NAMALWA (cell line): Measurements from ENCODE around the gene DTD2.
"Not testable (repeated sequence)": the region's sequence is repeated elsewhere in the genome, so short reads cannot be mapped to it uniquely, and the experiment has no call there.

Source experiments
- DNase-seq: peaks from one replicate; pipeline ENCODE4 v3.0.0-alpha.2; 2015; ENCODE audit warnings: low spot score

DTD2 gene

GRCh38 chr14:31456841-31457664, at the start of gene DTD2:
TSS of gene DTD2 (minus strand) at chr14:31457506. CDS start at chr14:31457393, 113 bp downstream.
- peak; percentile 97 for DNase-seq

GRCh38 chr14:31505411-31505810, 48.1 kb upstream of the DTD2 start:
- DNase-seq, result no peak

- DNase-seq, result no peak
These were observed 44.6 kb upstream of the DTD2 start for GRCh38 chr14:31501870-31502269.

GRCh38 chr14:31492759-31493498, 35.6 kb upstream of the DTD2 start:
- DNase-seq, result no peak

GRCh38 chr14:31489691-31490090, 32.4 kb upstream of the DTD2 start:
- DNase-seq, result peak; percentile 33

- no peak for DNase-seq
These were observed 30.6 kb upstream of the DTD2 start, which contains the start of gene GPR33 for GRCh38 chr14:31487886-31488285. TSS of gene GPR33 (minus strand) at chr14:31488039. CDS start at chr14:31483965, 4,074 bp downstream.

GRCh38 chr14:31486764-31487163, 29.5 kb upstream of the DTD2 start:
- DNase-seq, result no peak

- DNase-seq, result no peak
These were observed 27.4 kb upstream of the DTD2 start for GRCh38 chr14:31484754-31485153.

GRCh38 chr14:31480156-31480555, 22.9 kb upstream of the DTD2 start:
- no peak for DNase-seq

GRCh38 chr14:31479027-31479426, 21.7 kb upstream of the DTD2 start:
- DNase-seq, result no peak

- DNase-seq, result no peak
These were observed 19.9 kb upstream of the DTD2 start for GRCh38 chr14:31477248-31477647.

- no peak for DNase-seq
These were observed 19.0 kb upstream of the DTD2 start for GRCh38 chr14:31476131-31476866.

- no peak for DNase-seq
These were observed 9.2 kb upstream of the DTD2 start for GRCh38 chr14:31466554-31466953.

GRCh38 chr14:31465111-31465510, 7.8 kb upstream of the DTD2 start:
- peak; percentile 14 for DNase-seq

- DNase-seq, result not testable (repeated sequence)
These were observed 5.1 kb upstream of the DTD2 start for GRCh38 chr14:31462450-31462849.

GRCh38 chr14:31461545-31461944, 4.2 kb upstream of the DTD2 start:
- no peak for DNase-seq

GRCh38 chr14:31457665-31458659, 656 bp upstream of the DTD2 start:
- DNase-seq, result peak; percentile 9

- peak; percentile 72 for DNase-seq
These were observed 7.2 kb downstream of the DTD2 start for GRCh38 chr14:31449971-31450610.

GRCh38 chr14:31449136-31449535, 8.2 kb downstream of the DTD2 start:
- no peak for DNase-seq

- DNase-seq, result no peak
These were observed 11.6 kb downstream of the DTD2 start for GRCh38 chr14:31445703-31446102.

- DNase-seq, result no peak
These were observed 15.0 kb downstream of the DTD2 start for GRCh38 chr14:31442284-31442683.
